GM18526 (cell line): ENCODE results near the gene RO60.

Experiments used
- POLR2A ChIP-seq: IDR thresholded peaks from 3 replicates; pipeline ENCODE4 v1.6.1; 2011; ENCODE audit not compliant: insufficient read length; ENCODE audit errors: extremely low read depth

RO60 gene

GRCh38 chr1:193058529-193059281, 707 bp upstream of the RO60 start:
- peak; percentile 60 for TF ChIP-seq POLR2A

GRCh38 chr1:193060115-193060403, 647 bp downstream of the RO60 start:
- TF ChIP-seq POLR2A = no peak

- no peak for TF ChIP-seq POLR2A
These were observed 994 bp downstream of the RO60 start for GRCh38 chr1:193060406-193060805.

GRCh38 chr1:193060938-193061337, 1.5 kb downstream of the RO60 start:
- TF ChIP-seq POLR2A = no peak

GRCh38 chr1:193062698-193063463, 3.5 kb downstream of the RO60 start:
- no peak for TF ChIP-seq POLR2A

- no peak for TF ChIP-seq POLR2A
These were observed 6.5 kb downstream of the RO60 start for GRCh38 chr1:193065954-193066353.

- no peak for TF ChIP-seq POLR2A
These were observed 7.2 kb downstream of the RO60 start for GRCh38 chr1:193066606-193067005.

- TF ChIP-seq POLR2A = no peak
These were observed 8.6 kb downstream of the RO60 start for GRCh38 chr1:193068013-193068412.

- no peak for TF ChIP-seq POLR2A
These were observed 10.5 kb downstream of the RO60 start for GRCh38 chr1:193069748-193070385.

GRCh38 chr1:193070386-193070753, 11.0 kb downstream of the RO60 start:
- TF ChIP-seq POLR2A = no peak

GRCh38 chr1:193070942-193071341, 11.5 kb downstream of the RO60 start:
- no peak for TF ChIP-seq POLR2A

GRCh38 chr1:193077991-193078390, 18.6 kb downstream of the RO60 start:
- TF ChIP-seq POLR2A = no peak

GRCh38 chr1:193079187-193079586, 19.8 kb downstream of the RO60 start:
- no peak for TF ChIP-seq POLR2A

GRCh38 chr1:193083365-193084088, 24.1 kb downstream of the RO60 start:
- TF ChIP-seq POLR2A = no peak

GRCh38 chr1:193085263-193085662, 25.9 kb downstream of the RO60 start:
- TF ChIP-seq POLR2A = no peak

GRCh38 chr1:193086342-193086741, 26.9 kb downstream of the RO60 start:
- no peak for TF ChIP-seq POLR2A
